HEK293 (cell line): Measurements from ENCODE around the gene AR.
A peak's percentile ranks its signal among the peaks of the same experiment; 100 is the strongest.

Experiments
- CTCF ChIA-PET: fragments of 350-600 bp; formaldehyde crosslinking; extraction: SDS; loops from one replicate; lab custom pipeline; 2021; ENCODE audit warnings: antibody characterized with exemption; lab: Yijun Ruan, JAX
- POLR2A ChIA-PET: fragments of 300-600 bp; formaldehyde crosslinking; extraction: SDS; loops from one replicate; lab custom pipeline; 2020; ENCODE audit warnings: antibody characterized with exemption, inconsistent platforms; lab: Yijun Ruan, JAX
- H3K27ac ChIP-seq: fragments of 200-500 bp; sonication (Bioruptor generic); 2 replicates; pipeline ENCODE4 v1.5.1; 2014; ENCODE audit warnings: low read depth, low read length, control low read depth, inconsistent platforms; ENCODE audit errors: extremely low read depth
- H3K36me3 ChIP-seq, 2 experiments: fragments of 200-500 bp in 1 of 2; sonication (Bioruptor generic) in 1 of 2; 1 replicate in 1 of 2; 2 replicates in 1 of 2; pipeline ENCODE4 v1.5.1; 2014 to 2017; ENCODE audit warnings: inconsistent platforms in 2 of 2, low read length in 2 of 2; ENCODE audit not compliant: control insufficient read depth in 2 of 2, insufficient read depth in 1 of 2
- H3K4me1 ChIP-seq: fragments of 200-500 bp; sonication (Bioruptor generic); 2 replicates; pipeline ENCODE4 v1.5.1; 2014; ENCODE audit warnings: mild to moderate bottlenecking, low read length, inconsistent platforms; ENCODE audit not compliant: control insufficient read depth, insufficient read depth
- H3K4me3 ChIP-seq: 2 replicates; pipeline ENCODE4 v1.5.1; 2011; ENCODE audit warnings: low read depth, mild to moderate bottlenecking, control low read depth, low read length, moderate library complexity
- H3K9me3 ChIP-seq: fragments of 200-500 bp; sonication (Bioruptor generic); 2 replicates; pipeline ENCODE4 v1.5.1; 2014; ENCODE audit warnings: low read depth, low read length, inconsistent platforms; ENCODE audit not compliant: control insufficient read depth, insufficient read depth
- GFI1B ChIP-seq: fragments of 450-650 bp; formaldehyde crosslinking; IDR thresholded peaks from 2 replicates; pipeline ENCODE4 v1.5.1; 2016; ENCODE audit warnings: missing biosample characterization, missing genetic modification characterization
- GLIS1 ChIP-seq: fragments of 450-650 bp; formaldehyde crosslinking; IDR thresholded peaks from 2 replicates; pipeline ENCODE4 v1.5.1; 2016; ENCODE audit warnings: missing biosample characterization, missing genetic modification characterization
- GLIS2 ChIP-seq: fragments of 450-650 bp; formaldehyde crosslinking; IDR thresholded peaks from 2 replicates; pipeline ENCODE4 v1.5.1; 2016; ENCODE audit warnings: missing biosample characterization, missing genetic modification characterization
- SCRT2 ChIP-seq: fragments of 450-650 bp; formaldehyde crosslinking; IDR thresholded peaks from 2 replicates; pipeline ENCODE4 v1.5.1; 2016; ENCODE audit warnings: missing biosample characterization, missing genetic modification characterization
- SP2 ChIP-seq: fragments of 450-650 bp; formaldehyde crosslinking; IDR thresholded peaks from 2 replicates; pipeline ENCODE4 v1.5.1; 2016; ENCODE audit warnings: missing biosample characterization, missing genetic modification characterization
- SP3 ChIP-seq: fragments of 450-650 bp; formaldehyde crosslinking; IDR thresholded peaks from 2 replicates; pipeline ENCODE4 v1.5.1; 2016; ENCODE audit warnings: missing biosample characterization, missing genetic modification characterization
- ZBTB7A ChIP-seq: fragments of 450-650 bp; formaldehyde crosslinking; IDR thresholded peaks from 2 replicates; pipeline ENCODE4 v1.5.1; 2016; ENCODE audit warnings: low read depth, missing biosample characterization, missing genetic modification characterization
- ZFHX2 ChIP-seq: fragments of 450-650 bp; formaldehyde crosslinking; conservative IDR thresholded peaks from 2 replicates; pipeline ENCODE4 v1.5.1; 2016; ENCODE audit warnings: missing biosample characterization, missing genetic modification characterization
- ZNF112 ChIP-seq: fragments of 450-650 bp; formaldehyde crosslinking; IDR thresholded peaks from 2 replicates; pipeline ENCODE4 v1.5.0; 2017; ENCODE audit warnings: missing biosample characterization, missing genetic modification characterization
- ZNF133 ChIP-seq: fragments of 450-650 bp; formaldehyde crosslinking; IDR thresholded peaks from 2 replicates; pipeline ENCODE4 v1.5.1; 2016; ENCODE audit warnings: missing biosample characterization, missing genetic modification characterization
- ZNF2 ChIP-seq: fragments of 450-650 bp; formaldehyde crosslinking; IDR thresholded peaks from 2 replicates; pipeline ENCODE4 v1.5.1; 2016; ENCODE audit warnings: missing biosample characterization, missing genetic modification characterization
- ZNF366 ChIP-seq: fragments of 450-650 bp; formaldehyde crosslinking; conservative IDR thresholded peaks from 2 replicates; pipeline ENCODE4 v1.5.1; 2016; ENCODE audit warnings: missing biosample characterization, missing genetic modification characterization
- ZNF571 ChIP-seq: fragments of 450-650 bp; formaldehyde crosslinking; IDR thresholded peaks from 2 replicates; pipeline ENCODE4 v1.5.0; 2017; ENCODE audit warnings: missing biosample characterization, missing genetic modification characterization
- ZNF600 ChIP-seq: fragments of 450-650 bp; formaldehyde crosslinking; IDR thresholded peaks from 2 replicates; pipeline ENCODE4 v1.5.1; 2016; ENCODE audit warnings: missing biosample characterization, missing genetic modification characterization
- ZNF623 ChIP-seq: fragments of 450-650 bp; formaldehyde crosslinking; IDR thresholded peaks from 2 replicates; pipeline ENCODE4 v1.5.1; 2016; ENCODE audit warnings: missing biosample characterization, missing genetic modification characterization
- ZNF785 ChIP-seq: fragments of 450-650 bp; formaldehyde crosslinking; IDR thresholded peaks from 2 replicates; pipeline ENCODE4 v1.5.1; 2016; ENCODE audit warnings: missing biosample characterization, missing genetic modification characterization
- ZNF843 ChIP-seq: fragments of 450-650 bp; formaldehyde crosslinking; IDR thresholded peaks from 2 replicates; pipeline ENCODE4 v1.5.1; 2016; ENCODE audit warnings: missing biosample characterization, missing genetic modification characterization
- TF ChIP-seq, protein P1 (sequence below): IDR thresholded peaks from 2 replicates; pipeline ENCODE4 v1.6.1; 2011; ENCODE audit warnings: mild to moderate bottlenecking, low read depth, low read length, borderline replicate concordance
- TF ChIP-seq, protein P2 (sequence below): fragments of 450-650 bp; formaldehyde crosslinking; IDR thresholded peaks from 2 replicates; pipeline ENCODE4 v1.5.1; 2017; ENCODE audit warnings: missing biosample characterization, missing genetic modification characterization
- TF ChIP-seq, protein P3 (sequence below): fragments of 450-650 bp; formaldehyde crosslinking; IDR thresholded peaks from 2 replicates; pipeline ENCODE4 v1.5.1; 2016; ENCODE audit warnings: missing biosample characterization, missing genetic modification characterization
- TF ChIP-seq, protein P4 (sequence below): fragments of 450-650 bp; formaldehyde crosslinking; IDR thresholded peaks from 2 replicates; pipeline ENCODE4 v1.5.1; 2016; ENCODE audit warnings: missing biosample characterization, missing genetic modification characterization

AR gene, protein sequence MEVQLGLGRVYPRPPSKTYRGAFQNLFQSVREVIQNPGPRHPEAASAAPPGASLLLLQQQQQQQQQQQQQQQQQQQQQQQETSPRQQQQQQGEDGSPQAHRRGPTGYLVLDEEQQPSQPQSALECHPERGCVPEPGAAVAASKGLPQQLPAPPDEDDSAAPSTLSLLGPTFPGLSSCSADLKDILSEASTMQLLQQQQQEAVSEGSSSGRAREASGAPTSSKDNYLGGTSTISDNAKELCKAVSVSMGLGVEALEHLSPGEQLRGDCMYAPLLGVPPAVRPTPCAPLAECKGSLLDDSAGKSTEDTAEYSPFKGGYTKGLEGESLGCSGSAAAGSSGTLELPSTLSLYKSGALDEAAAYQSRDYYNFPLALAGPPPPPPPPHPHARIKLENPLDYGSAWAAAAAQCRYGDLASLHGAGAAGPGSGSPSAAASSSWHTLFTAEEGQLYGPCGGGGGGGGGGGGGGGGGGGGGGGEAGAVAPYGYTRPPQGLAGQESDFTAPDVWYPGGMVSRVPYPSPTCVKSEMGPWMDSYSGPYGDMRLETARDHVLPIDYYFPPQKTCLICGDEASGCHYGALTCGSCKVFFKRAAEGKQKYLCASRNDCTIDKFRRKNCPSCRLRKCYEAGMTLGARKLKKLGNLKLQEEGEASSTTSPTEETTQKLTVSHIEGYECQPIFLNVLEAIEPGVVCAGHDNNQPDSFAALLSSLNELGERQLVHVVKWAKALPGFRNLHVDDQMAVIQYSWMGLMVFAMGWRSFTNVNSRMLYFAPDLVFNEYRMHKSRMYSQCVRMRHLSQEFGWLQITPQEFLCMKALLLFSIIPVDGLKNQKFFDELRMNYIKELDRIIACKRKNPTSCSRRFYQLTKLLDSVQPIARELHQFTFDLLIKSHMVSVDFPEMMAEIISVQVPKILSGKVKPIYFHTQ

DNA sequence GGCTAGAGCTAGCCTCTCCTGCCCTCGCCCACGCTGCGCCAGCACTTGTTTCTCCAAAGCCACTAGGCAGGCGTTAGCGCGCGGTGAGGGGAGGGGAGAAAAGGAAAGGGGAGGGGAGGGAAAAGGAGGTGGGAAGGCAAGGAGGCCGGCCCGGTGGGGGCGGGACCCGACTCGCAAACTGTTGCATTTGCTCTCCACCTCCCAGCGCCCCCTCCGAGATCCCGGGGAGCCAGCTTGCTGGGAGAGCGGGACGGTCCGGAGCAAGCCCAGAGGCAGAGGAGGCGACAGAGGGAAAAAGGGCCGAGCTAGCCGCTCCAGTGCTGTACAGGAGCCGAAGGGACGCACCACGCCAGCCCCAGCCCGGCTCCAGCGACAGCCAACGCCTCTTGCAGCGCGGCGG lies at the start of gene AR:
TSS of gene AR (plus strand) at position 204 of the 400 bp plus-strand sequence. CDS start 1,126 bp downstream, outside the sequence.
- Histone ChIP-seq H3K9me3 (no peaks in the 10 kb centered on the region; the same call in 1 of the 2 replicates), H3K27ac (no peak within 1 kb of the TSS), H3K36me3 (no peaks in the 10 kb centered on the region), H3K4me3 (peak within 1 kb of the TSS; percentile 30), H3K4me1 (no peaks in the 10 kb centered on the region)
- ChIA-PET CTCF (no interaction called here), POLR2A (interaction anchor here (0.6 kb wide), 1 partner anchor 14 kb away, joined by 3 read pairs; no protein-coding TSS in a partner anchor)
- TF ChIP-seq SP2 (peak; percentile 44), SP3 (tag by site-specific recombination) (peak; percentile 26; the same call in 1 of the 2 replicates), SCRT2 (tag by site-specific recombination) (peak; percentile 79), ZFHX2 (0 out of 2 replicates have a peak, but pooled peaks have one; percentile 24)
- TF ChIP-seq, protein P1, sequence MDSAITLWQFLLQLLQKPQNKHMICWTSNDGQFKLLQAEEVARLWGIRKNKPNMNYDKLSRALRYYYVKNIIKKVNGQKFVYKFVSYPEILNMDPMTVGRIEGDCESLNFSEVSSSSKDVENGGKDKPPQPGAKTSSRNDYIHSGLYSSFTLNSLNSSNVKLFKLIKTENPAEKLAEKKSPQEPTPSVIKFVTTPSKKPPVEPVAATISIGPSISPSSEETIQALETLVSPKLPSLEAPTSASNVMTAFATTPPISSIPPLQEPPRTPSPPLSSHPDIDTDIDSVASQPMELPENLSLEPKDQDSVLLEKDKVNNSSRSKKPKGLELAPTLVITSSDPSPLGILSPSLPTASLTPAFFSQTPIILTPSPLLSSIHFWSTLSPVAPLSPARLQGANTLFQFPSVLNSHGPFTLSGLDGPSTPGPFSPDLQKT = no peak
- TF ChIP-seq, protein P2, sequence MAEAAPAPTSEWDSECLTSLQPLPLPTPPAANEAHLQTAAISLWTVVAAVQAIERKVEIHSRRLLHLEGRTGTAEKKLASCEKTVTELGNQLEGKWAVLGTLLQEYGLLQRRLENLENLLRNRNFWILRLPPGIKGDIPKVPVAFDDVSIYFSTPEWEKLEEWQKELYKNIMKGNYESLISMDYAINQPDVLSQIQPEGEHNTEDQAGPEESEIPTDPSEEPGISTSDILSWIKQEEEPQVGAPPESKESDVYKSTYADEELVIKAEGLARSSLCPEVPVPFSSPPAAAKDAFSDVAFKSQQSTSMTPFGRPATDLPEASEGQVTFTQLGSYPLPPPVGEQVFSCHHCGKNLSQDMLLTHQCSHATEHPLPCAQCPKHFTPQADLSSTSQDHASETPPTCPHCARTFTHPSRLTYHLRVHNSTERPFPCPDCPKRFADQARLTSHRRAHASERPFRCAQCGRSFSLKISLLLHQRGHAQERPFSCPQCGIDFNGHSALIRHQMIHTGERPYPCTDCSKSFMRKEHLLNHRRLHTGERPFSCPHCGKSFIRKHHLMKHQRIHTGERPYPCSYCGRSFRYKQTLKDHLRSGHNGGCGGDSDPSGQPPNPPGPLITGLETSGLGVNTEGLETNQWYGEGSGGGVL (tag by site-specific recombination) = 0 out of 2 replicates have a peak, but pooled peaks have one; percentile 18

DNA sequence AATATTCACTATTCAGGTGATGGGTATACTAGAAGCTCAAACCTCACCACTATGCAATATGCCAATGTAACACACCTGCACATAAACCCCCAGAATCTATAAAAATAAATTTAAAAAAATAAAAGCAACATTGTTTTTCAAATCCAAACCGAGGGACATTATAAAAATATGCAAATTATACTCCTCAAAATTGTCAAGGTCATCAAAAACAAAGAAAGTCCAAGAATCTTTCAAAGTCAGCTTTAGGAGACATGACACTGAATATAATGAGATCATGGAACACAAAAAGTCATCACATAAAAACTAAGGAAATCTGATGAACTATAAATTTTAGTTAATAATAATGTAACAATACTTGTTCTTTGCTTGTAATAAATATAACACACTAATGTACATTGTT lies 43.2 kb upstream of the AR start:
- Histone ChIP-seq H3K36me3 (no peaks in the 10 kb centered on the region), H3K4me1 (no peaks in the 10 kb centered on the region), H3K4me3 (no peak overlapping the region), H3K9me3 (peaks cover 7% of the 10 kb centered on the region), H3K27ac (no peak overlapping the region)
- ChIA-PET CTCF (no interaction called here), POLR2A (no interaction called here)
- TF ChIP-seq ZNF785 (tag by site-specific recombination) (no peak), GLIS2 (tag by site-specific recombination) (no peak), ZNF571 (no peak), ZNF843 (tag by site-specific recombination) (no peak), ZNF600 (tag by site-specific recombination) (no peak), ZNF133 (tag by site-specific recombination) (no peak)
- TF ChIP-seq, protein P3, sequence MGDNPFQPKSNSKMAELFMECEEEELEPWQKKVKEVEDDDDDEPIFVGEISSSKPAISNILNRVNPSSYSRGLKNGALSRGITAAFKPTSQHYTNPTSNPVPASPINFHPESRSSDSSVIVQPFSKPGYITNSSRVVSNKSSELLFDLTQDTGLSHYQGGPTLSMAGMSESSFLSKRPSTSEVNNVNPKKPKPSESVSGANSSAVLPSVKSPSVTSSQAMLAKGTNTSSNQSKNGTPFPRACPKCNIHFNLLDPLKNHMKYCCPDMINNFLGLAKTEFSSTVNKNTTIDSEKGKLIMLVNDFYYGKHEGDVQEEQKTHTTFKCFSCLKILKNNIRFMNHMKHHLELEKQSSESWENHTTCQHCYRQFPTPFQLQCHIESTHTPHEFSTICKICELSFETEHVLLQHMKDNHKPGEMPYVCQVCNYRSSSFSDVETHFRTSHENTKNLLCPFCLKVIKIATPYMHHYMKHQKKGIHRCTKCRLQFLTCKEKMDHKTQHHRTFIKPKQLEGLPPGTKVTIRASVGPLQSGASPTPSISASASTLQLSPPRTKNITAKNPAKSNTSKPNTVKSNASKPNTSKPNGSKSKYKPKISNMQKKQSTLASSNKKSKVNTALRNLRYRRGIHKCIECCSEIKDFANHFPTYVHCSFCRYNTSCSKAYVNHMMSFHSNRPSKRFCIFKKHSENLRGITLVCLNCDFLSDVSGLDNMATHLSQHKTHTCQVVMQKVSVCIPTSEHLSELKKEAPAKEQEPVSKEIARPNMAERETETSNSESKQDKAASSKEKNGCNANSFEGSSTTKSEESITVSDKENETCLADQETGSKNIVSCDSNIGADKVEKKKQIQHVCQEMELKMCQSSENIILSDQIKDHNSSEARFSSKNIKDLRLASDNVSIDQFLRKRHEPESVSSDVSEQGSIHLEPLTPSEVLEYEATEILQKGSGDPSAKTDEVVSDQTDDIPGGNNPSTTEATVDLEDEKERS (tag by site-specific recombination) = no peak

DNA sequence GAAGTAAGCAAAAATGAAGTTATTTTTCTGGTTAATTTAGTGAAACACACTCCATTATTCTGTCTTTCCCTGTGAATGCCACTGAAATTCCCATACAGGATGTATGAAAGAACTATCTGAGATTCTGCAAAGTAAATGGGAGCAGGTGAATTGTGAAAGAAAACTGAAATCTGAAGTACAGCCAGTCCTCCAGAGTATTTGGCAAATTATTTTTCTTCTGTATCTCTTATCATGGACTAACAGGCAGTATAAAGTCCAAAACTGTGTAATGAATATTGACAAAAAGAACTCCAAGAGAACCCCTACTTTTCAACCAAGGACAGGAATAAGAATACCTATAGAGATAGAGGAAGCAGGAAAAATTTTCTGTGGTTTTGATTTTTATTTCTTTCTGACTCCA lies 40.8 kb upstream of the AR start:
- Histone ChIP-seq H3K27ac (no peak overlapping the region), H3K36me3 (no peaks in the 10 kb centered on the region), H3K9me3 (peaks cover 7% of the 10 kb centered on the region), H3K4me3 (no peak overlapping the region)
- POLR2A ChIA-PET = no interaction called here
- TF ChIP-seq ZNF112 (tag by site-specific recombination) (no peak), ZBTB7A (tag by site-specific recombination) (no peak), ZNF623 (tag by site-specific recombination) (no peak), GFI1B (tag by site-specific recombination) (no peak), ZNF2 (tag by site-specific recombination) (no peak), GLIS1 (no peak), ZNF366 (no peak)
- TF ChIP-seq, protein P4, sequence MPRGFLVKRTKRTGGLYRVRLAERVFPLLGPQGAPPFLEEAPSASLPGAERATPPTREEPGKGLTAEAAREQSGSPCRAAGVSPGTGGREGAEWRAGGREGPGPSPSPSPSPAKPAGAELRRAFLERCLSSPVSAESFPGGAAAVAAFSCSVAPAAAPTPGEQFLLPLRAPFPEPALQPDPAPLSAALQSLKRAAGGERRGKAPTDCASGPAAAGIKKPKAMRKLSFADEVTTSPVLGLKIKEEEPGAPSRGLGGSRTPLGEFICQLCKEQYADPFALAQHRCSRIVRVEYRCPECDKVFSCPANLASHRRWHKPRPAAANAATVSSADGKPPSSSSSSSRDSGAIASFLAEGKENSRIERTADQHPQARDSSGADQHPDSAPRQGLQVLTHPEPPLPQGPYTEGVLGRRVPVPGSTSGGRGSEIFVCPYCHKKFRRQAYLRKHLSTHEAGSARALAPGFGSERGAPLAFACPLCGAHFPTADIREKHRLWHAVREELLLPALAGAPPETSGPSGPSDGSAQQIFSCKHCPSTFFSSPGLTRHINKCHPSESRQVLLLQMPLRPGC = no peak
- TF ChIP-seq, all 188 proteins: peak for 0
- CTCF ChIA-PET = no interaction called here
- no peaks in the 10 kb centered on the region for H3K4me1 ChIP-seq
